GM19438 (cell line): ENCODE results near the gene FHDC1.

ENCODE experiments used
- ATAC-seq: cut with Tn5 transposase; IDR thresholded peaks from one replicate; pipeline ENCODE4 v1.9.1; 2021; ENCODE audit warnings: low read depth; ENCODE audit not compliant: unreplicated experiment

The FHDC1 gene

GRCh38 chr4:153025406-153025805 is 89.3 kb downstream of the FHDC1 start:
- ATAC-seq = no peak

- no peak for ATAC-seq
Observed at GRCh38 chr4:153026591-153027346, 90.6 kb downstream of the FHDC1 start.

GRCh38 chr4:153027866-153028265 is 91.7 kb downstream of the FHDC1 start:
- no peak for ATAC-seq

DNA sequence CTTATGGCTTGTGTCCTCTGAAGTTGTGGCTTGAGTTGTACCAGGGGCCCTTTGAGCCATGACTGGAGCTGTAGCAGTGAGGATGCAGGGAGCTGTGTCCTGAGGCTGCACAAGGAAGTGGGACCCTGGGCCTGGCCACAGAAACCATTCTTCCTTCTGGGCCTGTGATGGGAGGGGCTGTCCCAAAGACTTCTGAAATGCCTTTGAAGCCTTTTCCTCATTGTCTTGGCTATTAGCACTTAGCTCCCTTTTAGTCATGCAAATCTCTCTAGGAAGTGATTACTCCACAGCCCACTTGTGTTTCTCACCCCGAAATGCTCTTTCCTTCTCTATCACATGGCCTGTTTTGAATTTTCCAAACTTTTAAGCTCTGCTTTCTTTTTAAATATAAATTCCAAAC is 92.4 kb downstream of the FHDC1 start:
- no peak for ATAC-seq
